Peyer's patch (tissue), 4 donors: ENCODE results near the gene KCNQ1. TPM values are rescaled to one million over a fixed set of nuclear protein-coding genes. Genes with fewer than 3 reads are reported as not detected.

Source experiments
- DNase-seq, 3 donors: peaks; one replicate each; pipeline ENCODE4 v3.0.0-alpha.2; 2017 to 2019
- H3K27ac ChIP-seq, 4 donors: fragments of 200-600 bp; sonication (generic); one replicate each; pipeline ENCODE4 v1.5.1; 2016 to 2019
- H3K27me3 ChIP-seq, 2 donors: fragments of 200-600 bp; sonication (generic); one replicate each; pipeline ENCODE4 v1.5.1; 2019
- H3K36me3 ChIP-seq, 3 donors: fragments of 200-600 bp; sonication (generic); one replicate each; pipeline ENCODE4 v1.5.1; 2016 to 2019
- H3K4me1 ChIP-seq, 4 donors: fragments of 200-600 bp; sonication (generic); one replicate each; pipeline ENCODE4 v1.5.1; 2016 to 2019
- H3K4me3 ChIP-seq, 4 donors: fragments of 200-600 bp; sonication (generic); 1 replicate in 3 of 4; 2 replicates in 1 of 4; pipeline ENCODE4 v1.5.1; 2016 to 2019; ENCODE audit warnings: mild to moderate bottlenecking in 1 of 4
- H3K9me3 ChIP-seq, 4 donors: fragments of 200-600 bp; sonication (generic); one replicate each; pipeline ENCODE4 v1.5.1; 2016 to 2019; ENCODE audit warnings: mild to moderate bottlenecking in 1 of 4
- CTCF ChIP-seq, 6 experiments: fragments of 450-650 bp in 4 of 6; fragments of 200-600 bp in 2 of 6; sonication (generic) in 1 of 6; IDR thresholded peaks; one replicate each; pipeline ENCODE4 v1.5.1; 2017 to 2019; ENCODE audit warnings: antibody characterized with exemption in 6 of 6, mild to moderate bottlenecking in 3 of 6, moderate library complexity in 1 of 6
- POLR2A ChIP-seq, 2 donors: fragments of 450-650 bp; IDR thresholded peaks; one replicate each; pipeline ENCODE4 v1.5.1; 2017; ENCODE audit warnings: antibody characterized with exemption in 2 of 2, mild to moderate bottlenecking in 2 of 2, moderate library complexity in 2 of 2
- total RNA-seq, 4 donors: library from RNA; depleted of rRNA; stranded (reverse); fragments of >200 nt; gene quantifications; one replicate each; pipeline ENCODE4 v1.1.0, GENCODE V29; 2016

The KCNQ1 gene
- total RNA-seq, 4 donors from 2014 or later, result 50.6 to 66.4 (median 54.2) TPM

- Histone ChIP-seq H3K4me3 (no peak overlapping the region), H3K4me1 (peaks cover 0 to 14% (median 0%) of the 10 kb centered on the region in 4 donors), H3K27me3 (no peaks in the 10 kb centered on the region), H3K27ac (no peak overlapping the region), H3K9me3 (no peaks in the 10 kb centered on the region), H3K36me3 (no peaks in the 10 kb centered on the region)
- TF ChIP-seq POLR2A (IDR thresholded peaks at IDR 0.05), result no peak
- no peak for TF ChIP-seq CTCF (IDR thresholded peaks at IDR 0.05)
- peak; percentile 12 to 43 (median 36) for DNase-seq
Measured at GRCh38 chr11:2803186-2804091, 358.6 kb downstream of the KCNQ1 start.

- Histone ChIP-seq H3K36me3 (no peaks in the 10 kb centered on the region), H3K27ac (no peak overlapping the region), H3K4me3 (no peak overlapping the region), H3K27me3 (no peaks in the 10 kb centered on the region), H3K9me3 (no peaks in the 10 kb centered on the region), H3K4me1 (peaks cover 0 to 14% (median 0%) of the 10 kb centered on the region in 4 donors)
- TF ChIP-seq POLR2A (IDR thresholded peaks at IDR 0.05) (no peak), CTCF (IDR thresholded peaks at IDR 0.05) (no peak)
- DNase-seq, result peak; percentile 8 to 36 (median 22)
Measured at GRCh38 chr11:2804189-2804588, 359.4 kb downstream of the KCNQ1 start.

GRCh38 chr11:2804701-2805387 lies 360.0 kb downstream of the KCNQ1 start:
- H3K27me3 ChIP-seq, result no peaks in the 10 kb centered on the region
- TF ChIP-seq POLR2A (IDR thresholded peaks at IDR 0.05) (no peak), CTCF (IDR thresholded peaks at IDR 0.05) (no peak)
- H3K9me3 ChIP-seq, result no peaks in the 10 kb centered on the region
- DNase-seq, result peak; percentile 2 to 39 (median 36)
- peak overlapping the region in 1 of 4 donors; percentile 59 for H3K27ac ChIP-seq
- H3K36me3 ChIP-seq, result no peaks in the 10 kb centered on the region
- no peak overlapping the region for H3K4me3 ChIP-seq
- peaks cover 0 to 14% (median 0%) of the 10 kb centered on the region in 4 donors for H3K4me1 ChIP-seq

GRCh38 chr11:2805388-2806056 lies 360.7 kb downstream of the KCNQ1 start:
- no peak for TF ChIP-seq CTCF (IDR thresholded peaks at IDR 0.05)
- no peak for TF ChIP-seq POLR2A (IDR thresholded peaks at IDR 0.05)
- no peak overlapping the region for H3K4me3 ChIP-seq
- no peaks in the 10 kb centered on the region for H3K9me3 ChIP-seq
- peaks cover 0 to 14% (median 0%) of the 10 kb centered on the region in 4 donors for H3K4me1 ChIP-seq
- no peaks in the 10 kb centered on the region for H3K27me3 ChIP-seq
- H3K36me3 ChIP-seq, result no peaks in the 10 kb centered on the region
- DNase-seq, result peak in 2 of 3 donors; percentile 12 to 42
- peak overlapping the region in 1 of 4 donors; percentile 59 for H3K27ac ChIP-seq

- no peak overlapping the region for H3K4me3 ChIP-seq
- H3K27ac ChIP-seq, result peak overlapping the region in 2 of 4 donors; percentile 16 to 68
Measured at GRCh38 chr11:2806351-2807024, 361.7 kb downstream of the KCNQ1 start.

More at GRCh38 chr11:2806351-2807024, 361.7 kb downstream of the KCNQ1 start:
- Histone ChIP-seq H3K36me3 (no peaks in the 10 kb centered on the region), H3K4me1 (peaks cover 0 to 14% (median 0%) of the 10 kb centered on the region in 4 donors), H3K27me3 (no peaks in the 10 kb centered on the region), H3K9me3 (no peaks in the 10 kb centered on the region)
- peak; percentile 13 to 42 (median 41) for DNase-seq
- no peak for TF ChIP-seq CTCF (IDR thresholded peaks at IDR 0.05)
- TF ChIP-seq POLR2A (IDR thresholded peaks at IDR 0.05), result no peak
